Hematopoietic multipotent progenitor cell treated with erythropoietin and hydrocortisone succinate and interleukin-3 and kit ligand, for 8 days (in vitro differentiated cells): ENCODE data around the gene PPP1R36.
"Not testable (repeated sequence)": the region's sequence is repeated elsewhere in the genome, so short reads cannot be mapped to it uniquely, and the experiment has no call there.

Experiments used
- DNase-seq: peaks from one replicate; pipeline ENCODE4 v3.0.0-alpha.2; 2015

PPP1R36 gene

GRCh38 chr14:64520699-64521098, 29.1 kb upstream of the PPP1R36 start:
- no peak for DNase-seq

- no peak for DNase-seq
Observed at GRCh38 chr14:64522591-64523355, 27.0 kb upstream of the PPP1R36 start.

- DNase-seq: no peak
Observed at GRCh38 chr14:64525354-64525753, 24.4 kb upstream of the PPP1R36 start.

- no peak for DNase-seq
Observed at GRCh38 chr14:64531567-64531966, 18.2 kb upstream of the PPP1R36 start.

GRCh38 chr14:64536488-64537245, 13.1 kb upstream of the PPP1R36 start:
- no peak for DNase-seq

- peak; percentile 98 for DNase-seq
Observed at GRCh38 chr14:64540208-64541202, 9.3 kb upstream of the PPP1R36 start, which contains the start of gene HSPA2. Gene HSPA2, plus strand, starts transcription at chr14:64540741. Its CDS starts 109 bp downstream, at chr14:64540850.

GRCh38 chr14:64541261-64541971, 8.3 kb upstream of the PPP1R36 start:
- DNase-seq: no peak

- DNase-seq: no peak
Observed at GRCh38 chr14:64541972-64542835, 7.6 kb upstream of the PPP1R36 start.

GRCh38 chr14:64542836-64543201, 6.9 kb upstream of the PPP1R36 start:
- no peak for DNase-seq

GRCh38 chr14:64544607-64545312, 5.0 kb upstream of the PPP1R36 start:
- DNase-seq: no peak

GRCh38 chr14:64549016-64549415, 745 bp upstream of the PPP1R36 start:
- DNase-seq: no peak

GRCh38 chr14:64550621-64551333, 1.0 kb downstream of the PPP1R36 start:
- no peak for DNase-seq

- no peak for DNase-seq
Observed at GRCh38 chr14:64554556-64554955, 4.8 kb downstream of the PPP1R36 start.

- no peak for DNase-seq
Observed at GRCh38 chr14:64556526-64556925, 6.8 kb downstream of the PPP1R36 start.

- DNase-seq: not testable (repeated sequence)
Observed at GRCh38 chr14:64558216-64558615, 8.5 kb downstream of the PPP1R36 start.

- DNase-seq: no peak
Observed at GRCh38 chr14:64561631-64562030, 11.9 kb downstream of the PPP1R36 start.

GRCh38 chr14:64562436-64562835, 12.7 kb downstream of the PPP1R36 start:
- no peak for DNase-seq

GRCh38 chr14:64563696-64564095, 13.9 kb downstream of the PPP1R36 start:
- DNase-seq: no peak

- DNase-seq: no peak
Observed at GRCh38 chr14:64566651-64567122, 16.9 kb downstream of the PPP1R36 start.

GRCh38 chr14:64569138-64569631, 19.4 kb downstream of the PPP1R36 start:
- DNase-seq: no peak
